Gastrocnemius medialis (tissue), 4 donors: ENCODE data around the gene MAN1C1. TPM values are rescaled to one million over a fixed set of nuclear protein-coding genes. Genes with fewer than 3 reads are reported as not detected.

Source experiments
- ATAC-seq, 2 donors: fragments of 150-250 bp; one replicate each; pipeline ENCODE4 v1.9.1; 2016
- DNase-seq, 2 donors: peaks; one replicate each; pipeline ENCODE4 v3.0.0-alpha.2; 2019
- H3K27ac ChIP-seq, 4 donors: fragments of 200-600 bp; sonication (generic); 1 replicate in 1 of 4; 2 replicates in 3 of 4; pipeline ENCODE4 v1.5.1; 2016 to 2018; ENCODE audit warnings: mild to moderate bottlenecking in 2 of 4, moderate library complexity in 1 of 4
- H3K27me3 ChIP-seq, 3 donors: fragments of 200-600 bp; sonication (generic) in 2 of 3; 1 replicate in 1 of 3; 2 replicates in 2 of 3; pipeline versions ENCODE4 v1.5.1 to v1.6.0; 2016 to 2019; ENCODE audit warnings: mild to moderate bottlenecking in 1 of 3, moderate library complexity in 1 of 3
- H3K36me3 ChIP-seq, 2 donors: fragments of 200-600 bp; sonication (generic) in 1 of 2; one replicate each; pipeline ENCODE4 v1.5.1; 2017 to 2018
- H3K4me1 ChIP-seq, 2 donors: fragments of 200-600 bp; sonication (generic) in 1 of 2; one replicate each; pipeline ENCODE4 v1.5.1; 2016 to 2017; ENCODE audit warnings: mild to moderate bottlenecking in 2 of 2
- H3K4me3 ChIP-seq, 4 donors: fragments of 200-600 bp; sonication (generic) in 3 of 4; 1 replicate in 1 of 4; 2 replicates in 3 of 4; pipeline ENCODE4 v1.5.1; 2016 to 2019; ENCODE audit warnings: mild to moderate bottlenecking in 2 of 4
- H3K9me3 ChIP-seq, 3 donors: fragments of 200-600 bp; sonication (generic) in 2 of 3; 1 replicate in 1 of 3; 2 replicates in 2 of 3; pipeline ENCODE4 v1.5.1; 2016 to 2019
- CTCF ChIP-seq, 5 experiments: fragments of 450-650 bp in 3 of 5; fragments of 200-600 bp in 2 of 5; sonication (generic) in 2 of 5; IDR thresholded peaks in 4 of 5; conservative IDR thresholded peaks in 1 of 5; 1 replicate in 4 of 5; 2 replicates in 1 of 5; pipeline ENCODE4 v1.5.1; 2016 to 2019; ENCODE audit warnings: antibody characterized with exemption in 5 of 5, mild to moderate bottlenecking in 3 of 5, moderate library complexity in 3 of 5
- POLR2A ChIP-seq, 2 donors: fragments of 450-650 bp; IDR thresholded peaks; one replicate each; pipeline ENCODE4 v1.6.1; 2017; ENCODE audit warnings: antibody characterized with exemption in 2 of 2, mild to moderate bottlenecking in 2 of 2, moderate library complexity in 2 of 2
- in situ Hi-C, 4 donors: fragments of 200-750 bp; cut with MboI; loops; one replicate each; pipeline versions ENCODE4 v1.15.0 to v1.8.0; 2017; ENCODE audit warnings: low sequenced_read_pairs in 4 of 4
- intact Hi-C: fragments of 100-400 bp; cut with DNase I; formaldehyde crosslinking; loops from one replicate; pipeline ENCODE4 v1.15.1; 2023; ENCODE audit warnings: low total_unique reads
- total RNA-seq, 4 donors: library from RNA; depleted of rRNA; stranded (reverse); fragments of >200 nt; gene quantifications; one replicate each; pipeline versions ENCODE4 v1.1.0 to v1.2.3, GENCODE V29; 2016

Gene MAN1C1
- total RNA-seq, 4 donors from 2014 or later = 2.0 to 4.4 (median 2.5) TPM

GRCh38 chr1:25756215-25756614 is 139.6 kb downstream of the MAN1C1 start:
- intact Hi-C loops = no loop called here
- Histone ChIP-seq H3K4me1 (no peaks in the 10 kb centered on the region), H3K9me3 (no peaks in the 10 kb centered on the region), H3K36me3 (no peaks in the 10 kb centered on the region), H3K27me3 (no peaks in the 10 kb centered on the region), H3K4me3 (no peak overlapping the region), H3K27ac (no peak overlapping the region)
- ATAC-seq (no peak), DNase-seq (no peak)
- TF ChIP-seq POLR2A (IDR thresholded peaks at IDR 0.05) (no peak), CTCF (IDR thresholded peaks at IDR 0.05 in 4 of 5, conservative IDR thresholded peaks at IDR 0.05 in 1 of 5) (no peak)
- in situ Hi-C loops = no loop called here

GRCh38 chr1:25757151-25757845 is 140.7 kb downstream of the MAN1C1 start:
- no peak for TF ChIP-seq POLR2A (IDR thresholded peaks at IDR 0.05)
- TF ChIP-seq CTCF (IDR thresholded peaks at IDR 0.05 in 4 of 5, conservative IDR thresholded peaks at IDR 0.05 in 1 of 5) = no peak
- in situ Hi-C loops = no loop called here
- intact Hi-C loops = no loop called here
- Histone ChIP-seq H3K9me3 (no peaks in the 10 kb centered on the region), H3K27ac (no peak overlapping the region), H3K27me3 (no peaks in the 10 kb centered on the region), H3K4me3 (no peak overlapping the region), H3K36me3 (no peaks in the 10 kb centered on the region), H3K4me1 (no peaks in the 10 kb centered on the region)
- no peak for DNase-seq
- ATAC-seq = no peak

GRCh38 chr1:25757846-25758185 is 141.2 kb downstream of the MAN1C1 start:
- DNase-seq (no peak), ATAC-seq (no peak)
- H3K9me3 ChIP-seq = no peaks in the 10 kb centered on the region
- H3K27me3 ChIP-seq = no peaks in the 10 kb centered on the region
- H3K4me3 ChIP-seq = no peak overlapping the region
- no peaks in the 10 kb centered on the region for H3K36me3 ChIP-seq
- TF ChIP-seq CTCF (IDR thresholded peaks at IDR 0.05 in 4 of 5, conservative IDR thresholded peaks at IDR 0.05 in 1 of 5) = no peak
- TF ChIP-seq POLR2A (IDR thresholded peaks at IDR 0.05) = no peak
- no peak overlapping the region for H3K27ac ChIP-seq
- no peaks in the 10 kb centered on the region for H3K4me1 ChIP-seq
- in situ Hi-C loops = no loop called here
- intact Hi-C loops = no loop called here

GRCh38 chr1:25758466-25759070 is 142.0 kb downstream of the MAN1C1 start:
- Histone ChIP-seq H3K36me3 (no peaks in the 10 kb centered on the region), H3K4me3 (no peak overlapping the region), H3K4me1 (no peaks in the 10 kb centered on the region), H3K9me3 (no peaks in the 10 kb centered on the region), H3K27ac (no peak overlapping the region), H3K27me3 (no peaks in the 10 kb centered on the region)
- ATAC-seq = no peak
- TF ChIP-seq CTCF (IDR thresholded peaks at IDR 0.05 in 4 of 5, conservative IDR thresholded peaks at IDR 0.05 in 1 of 5) (no peak), POLR2A (IDR thresholded peaks at IDR 0.05) (no peak)
- in situ Hi-C loops (no loop called here), intact Hi-C loops (no loop called here)
- no peak for DNase-seq
